Measurements from ENCODE around the gene SLC25A38. TPM values are rescaled to one million over a fixed set of nuclear protein-coding genes. Genes with fewer than 3 reads are reported as not detected.

SLC25A38 gene
- total RNA-seq, 1 donor from 2014 or later = 15.8 TPM

DNA sequence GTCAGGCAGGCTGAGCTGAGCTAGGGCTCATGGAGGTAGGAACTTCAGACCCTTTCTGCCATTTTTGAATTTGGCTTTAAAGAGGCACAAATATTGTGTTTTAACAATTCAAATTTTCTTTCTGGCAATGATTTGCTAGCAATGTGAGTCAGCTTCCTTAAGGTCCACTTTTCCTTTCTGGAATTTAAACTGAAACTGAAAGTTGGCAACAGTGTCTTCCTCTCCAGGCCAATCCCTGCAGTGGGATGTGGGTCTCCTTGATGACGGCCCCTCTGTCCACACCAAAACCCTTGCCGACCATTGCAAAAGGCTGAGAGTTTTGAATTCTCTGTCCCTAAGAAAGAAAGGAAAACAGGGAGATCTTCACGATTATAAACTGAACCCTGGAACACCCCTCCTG lies 50.5 kb downstream of the SLC25A38 start:
- peak; percentile 41 for DNase-seq (ENCODE audit: low read depth, low spot score)

DNA sequence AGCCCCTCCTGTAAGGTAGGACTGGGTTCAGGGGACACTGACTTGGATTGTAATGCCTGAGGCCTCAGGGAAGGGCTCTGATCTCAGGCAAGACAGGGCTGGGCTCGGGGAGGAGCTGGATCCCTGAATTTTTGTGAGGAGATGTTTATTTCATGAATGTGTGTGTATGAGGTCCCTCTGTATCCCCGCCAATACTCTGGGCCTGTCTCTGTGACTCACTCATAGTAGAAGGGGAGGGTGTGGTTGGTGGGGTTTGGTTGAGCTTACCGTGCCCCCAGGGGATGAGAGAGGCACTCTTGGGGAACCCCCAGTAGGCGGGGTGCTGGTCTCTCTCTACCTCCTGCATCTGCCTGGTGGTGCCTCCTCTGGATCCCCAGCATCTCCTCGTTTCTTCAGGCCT lies 51.4 kb downstream of the SLC25A38 start:
- no peak for DNase-seq (ENCODE audit: low read depth, low spot score)

GRCh38 chr3:39435006-39435748 lies 52.0 kb downstream of the SLC25A38 start:
- no peak for DNase-seq (ENCODE audit: low read depth, low spot score)

DNA sequence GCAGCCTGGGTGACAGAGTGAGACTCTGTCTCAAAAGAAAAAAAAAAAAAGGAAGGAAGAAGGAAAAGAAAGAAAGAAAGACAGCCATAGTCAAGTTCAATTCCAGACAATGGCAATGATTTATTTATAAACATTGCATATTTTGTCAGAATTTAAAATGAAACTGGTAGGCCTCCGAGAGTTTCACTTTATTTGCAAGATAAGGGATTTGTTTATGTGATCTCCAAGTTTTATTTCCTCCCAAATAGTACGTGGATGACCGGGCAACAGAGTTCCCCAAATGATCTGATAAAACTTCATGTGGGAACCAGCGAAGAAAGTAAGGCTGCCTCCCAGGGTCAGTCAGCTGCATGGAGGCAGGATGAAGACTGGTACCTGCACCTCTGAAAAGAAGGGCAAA lies 55.7 kb downstream of the SLC25A38 start:
- DNase-seq (ENCODE audit: low read depth, low spot score) = no peak

DNA sequence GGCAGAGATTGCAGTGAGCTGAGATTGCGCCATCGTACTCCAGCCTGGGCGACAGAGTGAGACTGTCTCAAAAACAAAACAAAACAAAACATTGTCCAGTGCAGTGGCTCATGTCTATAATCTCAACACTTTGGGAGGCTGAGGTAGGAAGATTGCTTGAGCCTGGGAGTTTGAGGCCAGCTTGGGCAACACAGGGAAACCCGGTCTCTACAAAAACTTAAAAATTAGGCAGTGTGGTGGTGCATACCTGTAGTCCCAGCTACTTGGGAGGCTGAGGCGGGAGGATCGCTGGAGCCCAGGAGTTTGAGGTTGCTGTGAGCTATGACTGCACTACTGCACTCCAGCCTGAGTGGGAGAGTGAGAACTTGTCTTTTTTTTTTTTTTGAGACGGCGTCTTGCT lies 57.1 kb downstream of the SLC25A38 start:
- no peak for DNase-seq (ENCODE audit: low read depth, low spot score)

DNA sequence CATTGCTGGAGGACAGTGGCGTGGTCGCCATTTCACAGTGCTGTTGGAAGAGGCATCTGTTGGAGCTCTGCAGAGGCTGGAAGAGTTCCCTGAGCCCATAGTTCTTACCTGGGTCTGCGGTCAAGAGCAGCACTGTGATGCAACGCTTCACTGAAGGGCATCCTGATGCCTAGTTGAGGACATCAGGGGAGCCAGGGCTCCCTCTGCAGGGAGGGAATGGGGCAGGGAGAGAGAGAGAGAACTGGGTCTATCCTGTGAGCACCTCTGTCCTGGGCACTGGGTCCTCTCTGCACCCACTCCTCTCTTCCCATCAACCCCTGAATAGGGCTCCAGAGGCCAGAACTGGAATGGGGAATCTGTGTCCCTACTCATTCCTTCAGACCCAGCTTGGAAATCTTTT lies 60.4 kb downstream of the SLC25A38 start:
- no peak for DNase-seq (ENCODE audit: low read depth, low spot score)

DNA sequence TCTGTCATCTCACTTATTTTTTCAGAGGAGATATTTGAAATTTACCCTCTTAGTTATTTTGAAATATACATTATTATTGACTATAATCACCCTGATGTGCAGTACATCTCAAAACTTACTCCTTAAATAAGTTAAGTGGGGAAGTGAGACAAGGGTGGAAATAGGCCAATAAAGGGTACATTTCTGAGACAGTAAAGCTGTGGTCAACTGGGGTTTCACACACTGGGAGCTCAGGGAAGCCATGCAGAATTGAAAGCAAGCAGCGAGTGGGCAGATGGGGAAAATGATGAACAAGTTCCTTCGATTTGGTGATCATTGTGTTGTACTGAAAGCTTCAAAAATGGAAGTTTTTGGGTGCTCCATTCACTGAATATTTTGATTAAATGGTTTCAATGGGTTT lies 62.8 kb downstream of the SLC25A38 start:
- no peak for DNase-seq (ENCODE audit: low read depth, low spot score)

DNA sequence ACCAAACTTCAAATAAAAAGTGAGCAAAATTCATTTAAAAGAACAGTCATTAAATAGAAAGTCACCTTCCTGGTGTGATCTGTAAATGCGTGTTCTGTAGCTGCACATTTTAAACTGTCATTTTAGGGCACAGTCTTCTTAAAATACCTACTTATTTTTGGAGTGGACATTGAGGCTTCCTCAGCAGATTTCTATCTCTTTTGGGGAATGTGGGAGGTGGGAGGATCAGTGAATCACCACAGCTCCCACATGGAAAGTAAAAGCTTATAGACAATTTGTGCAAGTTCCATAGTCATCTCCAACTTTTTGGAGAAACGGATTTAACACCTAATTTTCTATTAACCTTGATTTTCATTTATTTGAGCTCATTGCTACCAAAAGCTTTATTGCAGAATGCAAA lies 63.3 kb downstream of the SLC25A38 start:
- DNase-seq (ENCODE audit: low read depth, low spot score) = no peak

Other genes with a start within 250 kb of the SLC25A38 start
- gene CSRNP1, start 229.8 kb upstream of the SLC25A38 start, total RNA-seq = 18.7 and 22.2 TPM in 2 replicates
- not detected in 2 replicates for gene XIRP1, start 190.8 kb upstream of the SLC25A38 start, total RNA-seq
- gene CX3CR1, start 103.3 kb upstream of the SLC25A38 start, total RNA-seq = not detected in 2 replicates
- gene CCR8, start 53.7 kb upstream of the SLC25A38 start, total RNA-seq = not detected in 2 replicates
- gene RPSA, start 23.4 kb downstream of the SLC25A38 start, total RNA-seq = 1,160 and 1,412 TPM in 2 replicates
- 0.07 and 0.95 TPM in 2 replicates for gene MOBP, start 84.3 kb downstream of the SLC25A38 start, total RNA-seq